HG03066 (cell line): ENCODE data around the gene ABLIM2.

ENCODE experiments used
- ATAC-seq: cut with Tn5 transposase; IDR thresholded peaks from one replicate; pipeline ENCODE4 v1.9.1; 2021; ENCODE audit warnings: low read depth; ENCODE audit not compliant: unreplicated experiment

The ABLIM2 gene

DNA sequence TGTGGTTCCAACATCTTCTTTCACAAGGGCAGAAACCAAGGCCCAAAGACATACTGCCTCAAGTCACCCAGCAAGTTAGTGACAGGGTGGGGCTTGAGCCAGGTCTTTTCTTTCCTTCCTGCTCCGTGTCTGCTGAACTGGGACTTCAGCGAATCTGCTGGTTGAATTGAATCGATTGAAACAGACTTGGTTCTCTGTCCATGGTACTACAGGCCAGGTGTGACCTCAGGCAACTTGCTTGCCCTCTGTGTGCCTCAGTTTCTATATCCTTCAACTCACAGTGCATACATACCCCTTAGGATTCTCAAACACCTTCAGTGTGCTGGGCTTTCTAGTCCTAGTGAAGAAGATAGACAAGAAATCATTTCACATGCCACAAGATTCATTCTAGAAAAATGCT is 2.0 kb upstream of the ABLIM2 start:
- no peak for ATAC-seq

DNA sequence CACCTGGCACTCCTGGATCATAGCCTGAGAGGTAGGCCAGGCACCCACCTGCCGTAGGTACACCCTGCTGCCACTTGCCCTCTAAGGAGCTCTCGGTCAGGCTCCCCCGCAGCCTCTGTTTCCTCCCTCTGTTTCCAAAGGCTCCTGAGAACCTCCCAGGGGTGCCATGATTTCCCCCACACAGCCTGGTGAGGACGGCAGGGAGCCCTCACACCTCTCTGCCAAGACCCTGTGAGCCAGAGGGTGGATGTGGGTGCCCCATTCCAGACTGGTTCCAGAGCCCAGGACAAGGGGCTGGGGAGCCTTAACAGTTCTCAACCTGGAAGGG is 1.6 kb upstream of the ABLIM2 start:
- no peak for ATAC-seq

DNA sequence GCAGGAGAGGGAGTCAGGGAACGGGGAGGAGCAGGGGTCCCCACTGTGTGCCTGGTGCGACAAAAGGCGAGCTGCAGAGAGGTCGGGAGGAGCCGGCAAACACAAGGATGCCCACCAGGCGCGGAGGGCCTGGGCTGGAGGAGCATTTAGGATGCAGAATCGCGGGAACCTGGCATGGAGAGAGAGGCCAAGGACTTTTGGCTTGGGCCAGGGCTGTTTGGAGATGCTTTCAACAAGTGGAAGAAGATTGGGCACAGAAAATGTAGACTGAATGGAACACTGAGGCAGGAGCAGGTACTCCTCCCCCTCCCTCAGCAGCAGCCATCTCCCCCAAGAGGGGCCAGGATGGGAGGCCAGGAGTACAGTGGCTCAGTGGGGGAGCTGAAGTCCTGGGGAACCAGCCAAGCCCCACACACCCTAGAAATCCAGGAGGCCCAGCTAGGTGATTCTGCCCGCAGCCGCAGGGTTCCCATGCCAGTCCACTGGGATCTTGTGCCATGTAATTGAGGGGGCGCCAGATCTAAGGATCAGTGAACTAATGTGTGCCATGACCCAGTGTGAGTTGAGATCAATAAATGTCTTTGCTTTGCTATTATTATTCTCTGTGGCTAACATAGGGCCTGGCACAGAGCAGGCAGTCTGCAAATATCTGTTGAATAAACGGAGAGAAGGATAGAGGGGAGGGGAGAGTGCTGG is 1.1 kb upstream of the ABLIM2 start:
- no peak for ATAC-seq

DNA sequence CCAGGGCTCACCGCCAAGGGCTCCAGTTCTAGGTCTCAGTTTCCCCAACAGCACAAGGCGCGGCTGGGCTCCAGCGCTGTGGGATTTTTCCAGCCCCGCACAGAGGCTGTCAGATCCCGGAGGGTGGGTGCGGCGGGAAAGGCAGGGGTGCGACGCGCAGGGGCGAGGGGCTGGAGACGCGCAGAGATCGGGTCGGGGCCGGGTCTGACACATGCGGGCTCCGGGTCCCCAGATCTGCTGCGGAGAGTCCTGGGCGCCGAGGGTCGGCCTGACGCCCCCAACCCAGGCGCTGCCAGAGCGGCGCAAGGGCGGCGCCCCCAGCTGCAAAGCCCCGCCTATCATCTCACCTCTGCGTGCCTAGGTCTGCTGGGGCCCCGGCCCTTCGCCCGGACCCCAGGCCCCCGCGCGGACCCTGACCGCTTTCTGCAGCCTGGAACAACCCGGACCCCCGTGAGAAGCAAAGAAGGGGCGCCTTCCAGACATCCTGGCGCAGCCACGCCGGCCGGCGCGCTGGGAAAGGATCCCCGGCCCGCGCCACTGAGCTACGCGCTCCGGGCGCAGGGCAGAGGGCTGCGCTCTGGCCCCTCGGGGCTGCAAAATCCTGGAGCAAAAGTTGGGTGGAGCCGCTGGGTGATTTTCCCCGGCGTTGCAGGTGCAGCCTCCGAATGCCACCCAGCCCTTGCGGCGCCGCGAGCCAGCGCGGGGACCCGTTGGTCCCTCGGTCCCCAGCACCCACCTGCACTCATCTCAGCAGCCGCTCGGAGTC is 486 bp downstream of the ABLIM2 start:
- no peak for ATAC-seq

DNA sequence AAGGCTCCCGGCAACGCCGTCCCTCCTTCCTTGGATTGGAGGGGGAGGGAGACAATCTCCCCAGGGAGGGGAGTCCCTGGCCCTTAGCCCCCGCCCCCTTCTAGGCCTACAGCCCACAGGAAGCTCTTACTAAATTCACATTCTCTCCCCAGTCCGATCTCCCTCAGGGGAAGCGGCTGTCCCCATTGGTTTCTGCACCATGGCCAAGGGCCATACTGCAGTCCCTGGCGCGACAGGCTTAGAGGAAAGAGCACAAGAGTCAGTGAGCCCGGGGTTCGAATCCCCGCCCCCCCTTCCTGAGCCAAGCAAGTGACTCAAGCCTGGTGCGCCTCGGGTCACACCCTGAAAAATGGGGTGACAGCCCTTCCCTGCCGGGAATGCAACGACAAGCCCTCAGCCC is 1.1 kb downstream of the ABLIM2 start:
- no peak for ATAC-seq

DNA sequence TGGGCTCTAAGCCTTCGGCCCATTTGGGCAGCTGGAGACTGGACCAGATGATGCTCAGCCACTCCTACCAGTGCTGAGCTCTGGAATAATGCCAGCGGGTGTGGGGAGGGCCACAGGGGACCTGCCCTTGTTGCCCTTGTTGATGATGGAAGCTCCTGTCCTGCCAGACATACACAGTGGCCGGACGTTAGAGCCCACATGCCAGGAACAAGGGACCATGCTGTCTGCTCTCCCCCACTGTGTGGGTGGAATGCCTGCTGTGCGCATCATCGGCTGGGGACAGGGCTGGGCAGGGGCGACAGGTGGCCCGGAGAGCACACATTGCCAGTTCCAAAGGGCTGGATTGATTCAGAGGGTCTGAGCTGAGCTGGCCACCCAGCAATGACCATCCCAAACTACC is 2.0 kb downstream of the ABLIM2 start:
- no peak for ATAC-seq

DNA sequence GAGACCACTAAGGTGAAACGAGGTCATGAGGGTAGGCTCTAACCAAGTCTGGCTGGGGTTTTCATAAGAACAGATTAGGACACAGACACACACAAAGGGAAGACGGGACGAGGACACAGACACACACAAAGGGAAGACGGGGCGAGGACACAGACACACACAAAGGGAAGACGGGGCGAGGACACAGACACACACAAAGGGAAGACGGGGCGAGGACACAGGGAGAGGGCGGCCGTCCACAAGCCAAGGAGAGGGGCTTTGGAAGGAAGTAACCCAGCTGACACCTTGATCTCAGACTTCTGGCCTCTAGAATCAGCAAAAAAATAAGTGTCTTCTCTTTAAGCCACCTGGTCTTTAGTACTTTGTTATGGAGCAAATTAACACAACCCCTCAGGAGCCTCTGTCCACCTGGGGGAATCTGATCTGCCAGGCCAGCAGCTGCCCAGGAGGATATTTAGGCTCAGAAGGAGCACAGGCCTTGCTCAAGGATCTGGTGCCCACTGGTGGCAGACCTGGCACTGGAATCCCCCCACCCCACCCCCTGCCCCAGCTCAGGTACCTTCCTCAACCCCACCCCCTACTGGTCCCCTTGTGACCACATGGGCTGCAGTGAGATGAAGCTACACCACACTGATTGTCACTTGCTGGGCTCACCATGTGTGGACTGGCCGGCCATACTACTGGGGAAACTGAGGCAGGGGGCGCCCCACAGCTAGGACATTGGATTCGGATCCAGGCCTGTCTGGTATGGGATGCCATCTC is 2.8 kb downstream of the ABLIM2 start:
- ATAC-seq = no peak

DNA sequence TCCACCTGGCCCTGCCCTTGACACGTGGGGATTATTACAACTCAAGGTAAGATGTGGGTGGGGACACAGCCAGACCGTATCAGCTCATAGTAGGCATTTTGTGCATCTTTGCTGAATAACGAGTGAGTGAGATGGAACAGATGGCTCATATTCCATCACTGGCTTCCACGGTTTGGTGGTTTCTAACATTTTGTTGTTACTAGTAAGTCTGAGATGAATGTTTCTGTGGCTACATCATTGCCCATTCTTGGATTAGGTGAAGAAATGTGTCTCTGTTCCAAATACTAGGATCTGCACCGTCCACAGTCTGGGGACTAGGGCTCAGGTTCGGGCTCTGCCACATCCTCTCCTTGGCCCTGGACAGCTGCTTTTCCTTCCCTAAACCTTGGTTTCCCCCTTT is 3.6 kb downstream of the ABLIM2 start:
- no peak for ATAC-seq

DNA sequence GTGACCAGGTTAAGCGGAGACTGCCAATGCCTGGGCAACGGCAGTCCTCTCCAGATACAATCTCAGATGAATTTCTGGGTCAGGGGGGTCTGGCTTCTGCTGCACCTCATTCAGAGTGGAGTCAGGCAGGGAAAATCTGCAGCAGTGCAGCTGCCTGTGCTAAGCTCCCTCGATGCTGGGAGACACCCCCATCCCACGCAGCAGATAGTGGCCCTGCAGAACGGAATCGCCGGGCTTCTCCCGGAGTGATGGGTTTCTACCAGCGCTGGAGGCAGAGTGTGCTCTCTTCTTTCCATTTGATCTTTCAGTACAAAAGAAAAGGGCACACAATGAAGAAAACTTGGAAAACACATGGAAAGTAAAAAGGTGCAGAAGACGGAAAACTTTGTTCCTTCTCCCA is 5.2 kb downstream of the ABLIM2 start:
- no peak for ATAC-seq

DNA sequence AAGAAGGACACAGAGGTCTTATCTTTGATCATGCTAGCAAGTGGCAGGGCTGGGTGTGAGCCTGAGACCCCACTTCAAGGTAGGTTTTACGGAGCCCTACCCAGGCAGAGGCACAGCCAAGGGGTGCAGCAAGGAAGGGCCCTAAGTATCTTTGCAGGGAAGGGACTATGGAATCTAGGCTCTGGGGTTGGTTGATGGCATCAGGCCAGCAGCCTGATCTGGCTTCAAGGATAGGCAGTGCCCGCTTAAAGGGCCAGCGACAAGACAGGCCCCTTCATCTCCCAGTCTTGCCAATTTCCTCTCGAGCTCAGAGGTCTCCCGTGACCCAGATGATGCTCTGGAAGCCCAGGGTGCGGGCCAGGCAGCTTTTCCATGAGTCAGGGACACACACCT is 5.8 kb downstream of the ABLIM2 start:
- ATAC-seq = no peak

DNA sequence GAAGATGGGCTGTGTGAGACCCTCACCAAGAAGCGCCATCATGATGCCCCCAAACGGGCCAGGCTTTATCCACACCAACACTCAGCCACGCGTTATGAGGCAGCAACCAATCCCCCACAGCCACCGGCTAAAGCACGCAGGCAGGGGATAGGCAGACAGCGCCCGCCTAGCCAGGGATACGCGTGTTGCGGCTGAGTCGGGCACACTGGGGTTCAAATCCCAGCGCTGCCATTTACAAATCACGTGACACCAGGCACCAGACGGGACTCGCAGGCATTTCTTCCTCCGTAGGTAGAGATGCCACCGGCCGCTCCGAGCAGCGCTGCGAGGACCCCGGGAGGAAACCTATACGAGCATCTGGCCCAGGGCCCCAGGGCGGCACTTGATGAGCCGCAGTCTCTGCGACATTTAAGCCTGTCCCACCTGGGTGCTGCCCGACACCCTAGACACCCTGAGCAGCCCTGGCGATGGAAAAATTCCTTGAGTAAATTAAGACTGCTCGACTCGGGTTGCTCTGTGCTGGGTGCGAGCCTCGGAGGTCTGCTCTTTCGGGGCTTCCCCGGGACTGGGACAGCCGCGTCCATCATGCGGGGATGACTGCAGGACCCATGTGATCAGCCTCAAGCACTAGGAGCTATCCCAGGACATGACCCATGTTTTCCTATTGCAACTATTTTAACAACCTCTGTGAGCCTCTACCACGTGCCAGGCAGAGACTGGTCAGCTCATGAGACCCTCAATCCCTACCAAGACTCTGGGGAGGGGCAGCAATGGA is 6.3 kb downstream of the ABLIM2 start:
- ATAC-seq = no peak

DNA sequence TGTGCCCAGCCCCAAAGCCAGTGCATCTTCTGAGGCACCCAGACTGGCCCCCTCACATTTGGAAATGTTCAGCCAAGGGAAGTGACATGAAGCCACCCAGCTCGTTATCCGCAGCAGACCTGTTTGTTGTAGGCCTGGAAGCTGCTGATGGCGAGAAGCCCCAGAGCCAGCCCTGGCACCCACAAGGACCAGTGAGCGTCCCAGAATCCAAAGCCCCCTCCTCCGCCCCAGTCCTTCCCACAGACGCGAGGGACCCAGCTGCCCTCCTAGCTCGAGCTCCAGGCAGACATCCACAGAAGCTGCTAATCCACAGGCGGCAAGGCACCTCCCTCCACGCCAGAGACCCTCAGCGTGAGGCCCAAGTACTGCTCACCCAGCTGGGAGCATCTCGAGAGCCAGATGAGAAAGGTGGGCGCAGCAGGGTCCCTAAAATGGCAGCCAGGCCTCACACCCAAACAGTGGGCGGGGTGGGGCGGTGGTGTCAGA is 7.4 kb downstream of the ABLIM2 start:
- ATAC-seq = no peak

DNA sequence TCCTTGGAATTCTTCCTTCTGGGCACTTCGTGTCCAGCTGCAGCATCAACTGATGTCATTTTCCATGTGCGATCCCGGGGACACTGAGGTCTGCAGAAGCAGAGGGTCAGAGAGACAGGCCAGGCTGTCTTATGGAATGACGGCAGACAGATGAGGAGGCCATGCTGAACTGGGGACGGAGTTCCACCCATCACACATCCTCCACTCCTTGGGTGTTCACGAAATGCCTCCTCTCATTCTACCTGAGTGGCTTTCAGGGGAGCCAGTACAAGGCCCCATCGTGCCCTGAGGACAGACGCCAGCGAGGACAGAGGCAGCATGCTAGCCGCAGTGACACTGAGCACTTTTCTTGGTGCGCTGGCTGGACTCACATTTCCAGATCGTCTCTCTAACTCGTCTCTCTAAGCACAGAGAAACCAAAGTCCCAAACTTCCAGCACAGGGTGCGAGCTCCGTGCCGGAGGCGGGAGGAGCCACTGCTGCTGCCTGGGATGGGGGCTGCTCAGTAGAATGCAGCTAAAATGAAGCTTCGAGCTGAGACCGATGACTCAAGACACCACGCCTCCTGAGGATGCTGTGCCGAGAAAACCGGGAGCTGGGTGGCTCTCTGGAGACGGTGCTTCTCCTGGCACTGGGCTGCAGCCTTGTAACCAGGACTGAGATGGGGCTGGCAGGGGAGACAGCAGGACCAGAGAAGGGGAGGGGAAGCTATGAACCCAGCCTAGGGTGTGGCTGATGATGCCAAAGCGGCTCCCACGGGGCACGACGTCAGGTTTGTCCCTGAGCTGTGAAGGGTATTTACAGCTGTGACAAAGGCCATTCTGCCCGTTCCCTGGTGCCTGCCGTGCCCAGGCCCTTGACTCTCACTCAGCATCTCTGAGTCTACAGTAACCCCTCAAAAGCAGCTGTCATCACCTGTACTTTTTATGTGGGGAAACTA is 8.2 kb downstream of the ABLIM2 start:
- no peak for ATAC-seq

DNA sequence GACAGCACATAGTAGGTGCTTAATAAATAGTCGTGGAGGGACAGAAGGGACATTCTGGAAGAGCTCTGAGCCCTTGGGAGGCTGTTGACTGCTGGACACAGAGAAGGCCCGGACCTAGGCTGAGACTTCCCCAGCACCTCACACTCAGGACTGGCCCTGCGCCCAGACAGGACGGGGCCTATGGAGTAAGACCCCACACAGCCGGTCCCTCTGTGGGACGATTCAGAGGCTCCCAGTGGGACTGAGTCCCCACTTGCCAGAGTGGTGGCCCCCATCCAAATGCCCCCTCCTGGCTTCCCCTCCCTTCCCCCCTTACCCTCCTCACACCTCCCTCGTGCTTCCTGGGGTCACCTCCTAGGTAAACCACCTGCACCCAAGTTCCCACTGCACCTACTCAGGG is 8.9 kb downstream of the ABLIM2 start:
- no peak for ATAC-seq

DNA sequence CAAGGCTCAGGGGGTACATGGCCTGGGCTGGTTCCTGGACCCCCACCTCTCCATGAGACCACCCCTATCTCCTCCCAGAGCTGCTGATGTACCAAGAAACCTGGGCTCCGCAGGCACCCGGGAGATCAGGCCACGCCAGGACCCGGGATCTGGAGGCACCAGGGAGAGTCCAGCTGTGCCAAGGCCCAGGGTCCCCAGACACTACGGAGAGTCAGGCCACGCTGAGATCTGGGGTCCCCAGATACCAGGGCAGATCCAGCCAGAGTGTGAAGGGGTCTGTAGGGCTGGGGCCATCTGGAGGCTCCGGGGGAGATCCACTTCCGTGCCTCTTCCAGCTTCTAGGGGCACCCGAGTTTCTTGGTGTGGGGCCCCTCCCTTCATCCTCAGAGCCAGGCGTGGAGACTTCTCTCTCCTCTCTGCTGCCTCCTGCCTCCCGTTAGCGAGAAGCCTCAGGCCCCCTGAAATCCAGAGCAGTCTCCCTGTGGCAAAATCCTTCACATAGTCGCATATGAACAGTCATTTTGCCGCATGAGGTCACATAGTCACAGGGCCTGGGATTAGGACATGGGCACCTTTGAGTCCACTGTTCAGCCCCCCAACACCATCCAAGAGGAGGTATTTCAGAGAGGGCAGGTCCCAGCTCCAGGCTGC is 9.7 kb downstream of the ABLIM2 start:
- ATAC-seq = no peak

DNA sequence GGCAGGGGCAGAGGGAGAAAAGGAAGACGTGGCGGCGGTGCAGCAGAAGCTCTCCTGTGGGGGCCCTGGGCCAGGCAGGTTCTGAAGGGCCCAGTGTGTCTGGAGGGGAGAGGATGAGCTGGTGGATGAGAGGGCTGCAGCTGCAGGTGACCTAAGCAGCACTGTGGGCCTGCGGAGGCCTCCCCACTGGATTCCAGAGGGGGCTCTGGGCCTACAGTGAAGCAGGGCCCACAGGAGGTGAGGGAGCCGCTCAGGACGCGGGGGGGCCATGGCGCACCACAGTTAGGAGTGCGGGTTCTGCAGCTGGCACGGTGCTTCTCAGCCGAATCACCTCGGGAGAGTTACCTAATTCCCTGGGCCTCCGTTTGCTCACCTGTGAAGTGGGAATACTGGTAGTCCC is 10.5 kb downstream of the ABLIM2 start:
- no peak for ATAC-seq

DNA sequence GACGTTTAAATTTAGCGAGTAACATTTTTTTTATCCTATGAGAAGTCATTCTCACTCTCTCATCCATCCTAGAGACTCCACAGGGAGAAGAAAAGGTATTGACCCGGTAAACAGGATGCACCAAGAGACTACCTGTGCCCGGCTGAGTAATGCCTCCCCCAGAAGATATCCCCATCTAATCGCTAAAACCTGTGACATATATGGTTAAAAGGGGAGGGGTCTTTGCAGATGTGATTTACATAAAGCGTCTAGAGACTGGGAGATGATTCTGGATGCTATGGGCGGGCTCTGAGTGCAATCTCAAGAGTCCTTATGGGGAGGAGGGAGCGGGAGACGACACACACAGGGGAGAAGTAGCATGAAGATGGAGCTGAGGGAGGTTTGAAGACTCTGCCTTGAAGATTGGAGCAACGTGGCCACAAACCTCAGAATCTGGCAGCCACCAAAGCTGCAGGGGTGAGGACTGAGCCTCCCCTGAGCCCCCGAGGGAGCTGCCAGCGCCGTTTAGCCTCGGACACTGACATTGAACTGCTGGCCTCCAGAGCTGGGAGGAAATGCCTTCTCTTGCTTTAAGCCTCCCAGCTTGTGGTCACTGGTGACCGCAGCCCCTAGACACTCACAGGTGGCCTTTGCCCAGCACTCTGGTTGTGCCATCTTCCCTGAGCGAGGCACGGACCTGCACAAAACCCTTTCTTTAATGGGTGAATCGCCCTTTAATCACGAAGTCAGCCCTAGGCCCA is 11.2 kb downstream of the ABLIM2 start:
- no peak for ATAC-seq

DNA sequence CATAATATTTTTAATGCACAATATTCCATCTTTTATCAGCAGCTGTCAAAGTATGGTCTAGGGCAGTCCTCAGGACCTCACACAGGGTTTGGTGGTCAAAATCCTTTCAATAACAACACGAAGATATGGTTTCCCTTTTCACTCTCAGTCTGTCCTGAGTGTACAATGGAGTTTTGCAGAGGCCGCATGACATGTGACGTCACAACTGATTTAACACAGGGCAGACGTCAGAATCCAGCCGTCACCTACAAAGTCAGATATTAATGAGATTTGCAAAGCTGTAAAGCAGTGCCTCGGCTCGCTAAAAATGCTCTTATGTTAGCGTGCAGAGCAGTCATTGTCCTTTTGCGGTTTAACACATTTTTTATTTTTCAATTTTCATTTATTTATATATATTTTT is 12.5 kb downstream of the ABLIM2 start:
- ATAC-seq = no peak

DNA sequence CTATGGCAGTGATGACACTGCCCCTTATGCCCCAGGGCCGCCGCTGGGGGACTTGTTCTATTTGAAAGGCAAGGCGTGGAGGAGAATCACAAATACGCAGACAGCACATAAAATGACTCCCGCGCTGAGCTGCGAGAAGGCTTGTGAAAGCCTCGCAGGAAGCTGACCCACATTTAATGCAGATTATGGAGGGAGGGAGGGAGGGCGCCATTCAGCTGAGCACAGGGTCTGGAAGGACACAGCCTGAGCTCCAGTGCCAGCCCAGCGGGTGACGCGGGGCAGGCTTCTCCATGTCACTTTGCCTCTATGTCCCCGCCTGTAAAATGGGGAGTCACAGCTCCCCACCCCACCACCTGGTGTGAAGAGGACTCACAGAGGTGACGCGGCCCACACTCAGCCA is 14.3 kb downstream of the ABLIM2 start:
- ATAC-seq = no peak
